CD4-positive, alpha-beta T cell treated with Interleukin-10 for 1 hour (primary cell): ENCODE measurements around the gene SAMD13.
"Not testable (repeated sequence)": the region's sequence is repeated elsewhere in the genome, so short reads cannot be mapped to it uniquely, and the experiment has no call there.

Source experiments
- DNase-seq: peaks from one replicate; pipeline ENCODE4 v3.0.0-alpha.2; 2020

The SAMD13 gene

GRCh38 chr1:84287389-84287788 is 14.1 kb upstream of the SAMD13 start:
- DNase-seq: not testable (repeated sequence)

- DNase-seq: no peak
Measured at GRCh38 chr1:84289169-84289785, 12.2 kb upstream of the SAMD13 start.

GRCh38 chr1:84291882-84292655 is 9.4 kb upstream of the SAMD13 start:
- no peak for DNase-seq

DNA sequence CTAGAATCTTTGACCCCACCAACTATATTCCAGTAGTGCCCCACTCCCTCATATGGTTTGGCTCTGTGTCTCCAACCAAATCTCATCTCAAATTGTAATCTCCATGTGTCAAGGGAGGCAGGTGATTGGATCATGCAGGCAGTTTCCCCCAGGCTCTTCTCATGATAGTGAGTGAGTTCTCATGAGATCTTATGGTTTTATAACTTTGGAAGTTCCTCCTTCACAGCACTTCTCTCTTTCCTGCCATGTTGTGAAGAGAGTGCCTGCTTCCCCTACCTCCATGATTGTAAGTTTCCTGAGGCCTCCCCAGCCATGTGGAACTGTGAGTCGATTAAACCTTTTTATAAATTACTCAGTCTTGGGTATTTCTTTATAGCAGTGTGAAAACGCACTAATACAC is 7.7 kb upstream of the SAMD13 start:
- DNase-seq: no peak

GRCh38 chr1:84294751-84295150 is 6.8 kb upstream of the SAMD13 start:
- no peak for DNase-seq

DNA sequence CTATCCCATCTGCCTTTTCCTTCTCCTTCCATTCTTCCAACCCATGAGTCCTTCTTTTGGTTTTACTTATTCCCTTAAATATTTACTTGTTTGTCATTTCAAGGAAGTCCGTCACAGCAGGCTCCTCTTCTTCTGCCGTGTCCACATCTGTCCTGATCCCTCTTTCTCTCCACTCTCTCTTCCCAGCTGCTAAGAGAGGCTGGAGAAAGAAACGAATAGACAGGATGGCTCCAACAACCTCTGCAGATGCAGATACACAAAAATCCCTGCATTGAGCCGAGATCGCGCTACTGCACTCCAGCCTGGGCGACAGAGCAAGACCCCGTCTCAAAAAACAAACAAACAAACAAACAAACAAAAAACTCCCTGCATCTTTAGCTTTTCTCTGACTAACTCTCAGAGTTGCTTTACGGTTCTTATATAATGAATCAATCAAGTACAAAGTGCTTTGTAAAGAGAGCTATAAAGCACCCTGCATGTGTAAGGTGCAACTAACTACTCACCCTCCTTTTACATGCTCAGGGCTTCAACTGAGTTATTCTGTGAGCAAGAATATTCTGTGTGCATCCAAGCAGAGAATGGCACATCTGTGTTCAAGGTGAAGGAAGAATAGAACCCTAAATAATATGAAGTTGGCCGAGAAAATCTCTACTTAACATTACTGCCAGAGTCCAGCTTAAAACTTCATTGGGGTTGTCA is 3.8 kb upstream of the SAMD13 start:
- no peak for DNase-seq

DNA sequence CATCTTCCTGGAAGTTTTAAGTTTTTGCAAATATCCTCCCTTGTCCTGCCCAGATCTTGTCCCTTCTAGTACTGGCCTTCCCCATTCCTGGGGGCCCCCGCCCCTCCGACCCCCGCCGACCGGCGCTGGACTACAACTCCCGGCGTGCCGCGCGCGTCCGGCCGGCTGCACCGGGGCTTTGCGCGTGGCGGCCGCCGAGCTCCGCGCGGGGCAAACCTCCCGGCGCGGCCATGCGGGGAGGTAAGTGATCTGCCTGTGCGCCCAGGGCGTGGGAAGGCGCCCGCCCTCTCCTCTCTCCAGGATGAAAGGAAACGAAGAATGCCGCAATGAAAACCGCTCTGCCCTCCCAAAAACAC is 3.2 kb upstream of the SAMD13 start:
- DNase-seq: peak; percentile 54

DNA sequence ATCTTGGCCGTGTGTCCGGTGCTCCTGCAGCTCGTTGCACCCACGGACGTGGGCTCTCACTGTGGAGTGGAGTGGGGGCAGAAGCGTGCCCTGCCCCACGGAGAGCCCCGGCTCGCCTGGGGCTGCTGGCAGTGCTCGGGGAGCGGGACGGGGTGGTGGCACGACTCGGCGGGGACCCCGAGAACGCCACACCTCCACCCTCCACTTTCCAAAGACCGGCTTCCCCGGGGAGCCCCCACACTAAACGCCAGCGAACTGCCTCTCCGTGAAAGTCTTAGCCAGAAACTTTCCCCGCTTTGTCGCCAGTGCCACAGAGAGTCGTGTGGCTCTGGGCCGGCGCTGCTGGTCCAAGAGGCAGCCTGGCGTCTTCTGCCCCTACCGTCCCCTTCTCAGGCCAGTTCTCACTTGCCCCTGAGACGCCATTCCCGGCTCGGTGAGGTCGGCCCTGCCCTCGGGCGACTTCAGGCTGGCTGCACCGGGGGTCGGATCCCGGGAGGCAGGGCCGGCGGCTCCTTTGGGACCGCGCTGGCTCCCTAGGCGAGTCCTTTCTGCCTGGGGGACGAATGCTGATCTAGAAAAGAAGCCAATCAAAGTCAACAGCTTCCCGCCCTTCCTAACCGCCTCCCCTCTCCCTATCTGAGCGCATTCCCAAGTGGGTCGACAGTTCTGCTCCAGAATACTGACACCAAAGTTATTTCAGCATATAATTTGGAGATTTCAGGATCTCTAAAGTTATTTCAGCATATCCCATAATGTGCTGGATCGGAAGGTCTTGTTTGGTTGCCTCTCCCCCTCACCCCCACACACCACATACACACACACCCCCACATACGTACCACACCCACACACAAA is 2.6 kb upstream of the SAMD13 start:
- no peak for DNase-seq

DNA sequence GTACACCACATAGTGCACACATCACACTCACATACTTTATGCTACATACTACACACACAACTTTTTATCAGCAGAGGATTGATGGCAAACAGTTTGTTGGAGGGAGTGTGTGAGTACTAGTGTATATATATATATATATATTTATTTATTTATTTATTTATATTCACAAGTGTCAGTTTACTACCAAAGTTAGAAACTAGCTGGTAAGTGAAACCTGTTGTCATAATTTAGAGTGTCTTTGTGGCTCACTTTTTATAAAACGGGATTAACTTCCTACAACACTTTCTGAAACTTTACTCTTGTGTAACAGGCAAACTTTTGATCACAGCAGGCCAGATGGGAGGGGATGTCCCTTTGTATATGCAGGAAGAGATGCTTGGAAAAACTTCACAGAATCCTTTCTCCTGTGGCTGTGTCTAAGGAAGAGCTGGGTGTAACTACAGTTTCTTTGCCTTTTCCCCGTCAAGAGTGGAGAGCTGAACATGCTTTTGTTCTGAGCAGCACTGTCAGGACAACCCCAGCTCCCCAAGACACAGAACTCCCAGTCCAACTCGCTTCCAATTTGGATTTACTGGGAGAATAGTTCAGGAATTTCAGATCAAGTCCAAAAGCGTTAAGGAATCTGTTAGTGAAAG is 1.9 kb upstream of the SAMD13 start:
- DNase-seq: no peak

DNA sequence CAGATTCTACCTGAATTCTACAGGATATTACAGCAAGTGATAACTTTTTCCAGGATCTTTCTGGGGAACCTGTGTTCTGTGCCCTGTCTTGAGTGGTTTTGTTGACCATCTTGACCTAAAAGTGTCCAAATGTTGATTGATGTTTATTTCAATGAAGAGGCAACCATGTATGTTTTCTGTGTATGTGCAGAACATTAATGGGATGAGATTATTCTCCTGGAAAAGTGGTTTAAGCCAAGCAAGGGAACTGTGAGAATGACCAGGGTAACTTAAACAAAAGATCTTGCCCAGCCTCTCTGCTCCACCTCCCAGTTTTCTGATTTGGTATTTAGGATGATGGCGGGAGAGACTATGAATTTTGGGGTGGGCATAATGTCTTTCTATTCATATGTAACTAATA is 1.0 kb upstream of the SAMD13 start:
- no peak for DNase-seq

DNA sequence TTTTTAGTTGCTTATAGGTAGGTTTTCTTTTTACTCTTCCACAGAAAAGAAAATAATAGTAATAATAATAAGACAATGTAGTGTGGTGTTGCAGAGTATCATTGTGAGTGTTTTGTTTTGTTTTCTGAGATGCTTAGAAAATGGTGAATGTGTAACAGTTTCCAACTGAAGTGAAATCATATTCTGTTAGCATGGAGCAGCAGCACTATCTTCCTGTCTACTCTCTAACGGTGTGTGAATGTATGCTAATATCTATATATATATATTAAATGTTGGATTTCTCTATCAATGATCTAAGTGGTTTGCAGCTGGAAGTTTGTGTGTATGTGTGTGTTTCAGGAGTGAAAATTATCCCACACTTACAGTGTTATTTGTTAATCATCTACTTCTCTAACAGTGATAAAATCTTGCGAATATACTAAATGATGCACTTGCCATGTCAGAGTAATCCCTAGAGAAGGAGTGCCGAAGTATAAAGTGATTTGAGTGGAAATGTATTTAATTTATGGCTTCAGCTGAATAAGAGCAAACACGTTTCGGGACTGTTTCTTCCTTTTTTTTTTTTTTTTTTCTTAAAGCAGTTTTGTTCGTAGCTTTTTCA is 377 bp downstream of the SAMD13 start:
- DNase-seq: no peak

GRCh38 chr1:84303314-84303830 is 1.9 kb downstream of the SAMD13 start:
- no peak for DNase-seq

GRCh38 chr1:84307398-84307797 is 5.9 kb downstream of the SAMD13 start:
- no peak for DNase-seq

DNA sequence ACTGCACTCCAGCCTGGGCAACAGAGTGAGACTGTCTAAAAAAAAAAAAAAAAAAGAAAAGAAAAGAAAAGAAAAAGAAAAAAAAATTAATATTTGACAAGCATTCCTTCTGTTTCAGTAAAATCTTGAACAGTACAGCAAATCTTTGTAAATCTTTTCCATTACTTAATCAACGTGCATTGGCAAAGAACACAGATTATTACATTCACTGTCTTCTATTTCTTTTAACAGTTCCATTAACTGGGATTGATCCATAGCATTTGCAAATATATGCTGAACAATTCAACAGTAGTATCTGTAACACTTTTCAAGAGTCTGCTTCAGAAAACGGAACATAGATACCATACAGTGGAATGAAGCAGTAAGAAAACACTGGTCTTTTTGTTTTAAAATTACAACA is 9.8 kb downstream of the SAMD13 start:
- no peak for DNase-seq

GRCh38 chr1:84319662-84320061 is 18.2 kb downstream of the SAMD13 start:
- DNase-seq: no peak

GRCh38 chr1:84327830-84328229 is 26.3 kb downstream of the SAMD13 start:
- DNase-seq: no peak

GRCh38 chr1:84330125-84330984 is 28.8 kb downstream of the SAMD13 start:
- no peak for DNase-seq

GRCh38 chr1:84339503-84339902 is 38.0 kb downstream of the SAMD13 start:
- DNase-seq: no peak

DNA sequence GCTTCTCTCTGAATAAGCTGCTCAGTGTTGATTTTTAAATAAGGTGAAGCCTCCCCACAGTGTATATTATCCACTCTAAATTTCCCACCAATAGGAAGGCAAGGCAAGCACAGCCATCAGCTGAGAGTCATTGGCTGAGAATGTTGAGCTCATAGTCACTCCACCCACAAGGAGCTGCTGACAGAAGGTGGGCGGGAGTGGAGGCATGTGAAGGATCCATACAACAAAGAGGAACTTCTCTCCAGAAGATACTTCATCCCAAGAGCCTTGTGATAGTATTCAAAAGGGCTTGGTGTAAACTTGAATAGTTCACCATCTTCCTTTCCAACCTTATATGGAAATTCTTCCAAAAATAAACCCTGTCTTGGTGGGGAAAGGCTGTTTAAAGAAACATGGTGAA is 42.8 kb downstream of the SAMD13 start:
- no peak for DNase-seq

- no peak for DNase-seq
Measured at GRCh38 chr1:84345220-84345619, 43.7 kb downstream of the SAMD13 start.

GRCh38 chr1:84347271-84347931 is 45.9 kb downstream of the SAMD13 start:
- DNase-seq: no peak
